Fibroblast of lung (primary cell): ENCODE measurements around the gene MLLT10.
"Not testable (repeated sequence)": the region's sequence is repeated elsewhere in the genome, so short reads cannot be mapped to it uniquely, and the experiment has no call there.

ENCODE experiments used
- EZH2 ChIP-seq: IDR thresholded peaks from 2 replicates; pipeline ENCODE4 v1.5.1; 2012; ENCODE audit warnings: low read length, control low read depth, mild to moderate bottlenecking; ENCODE audit errors: missing control alignments
- TF ChIP-seq, protein P1 (sequence below), 2 donors: IDR thresholded peaks in 1 of 2; conservative IDR thresholded peaks in 1 of 2; 1 replicate in 1 of 2; 2 replicates in 1 of 2; pipeline ENCODE4 v1.5.1; 2011 to 2012; ENCODE audit warnings: low read length in 2 of 2, control low read depth in 1 of 2, inconsistent platforms in 1 of 2, low read depth in 1 of 2, mild to moderate bottlenecking in 1 of 2

DNA sequence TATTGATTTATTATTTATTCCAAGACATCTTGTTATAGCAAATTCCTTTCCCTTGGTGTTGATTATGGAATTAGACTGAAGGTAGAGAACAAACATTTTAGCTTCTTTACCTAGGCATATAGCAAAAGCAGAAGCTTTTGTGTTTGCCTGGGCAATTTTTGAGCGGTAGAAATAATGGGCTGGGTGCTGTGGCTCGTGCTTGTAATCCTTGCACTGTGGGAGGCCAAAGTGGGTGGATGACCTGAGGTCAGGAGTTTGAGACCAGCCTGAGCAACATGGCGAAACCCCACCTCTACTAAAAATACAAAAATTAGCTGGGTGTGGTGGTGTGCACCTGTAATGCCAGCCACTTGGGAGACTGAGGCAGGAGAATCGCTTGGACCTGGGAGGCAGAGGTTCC, 6.7 kb downstream of the MLLT10 start:
- TF ChIP-seq, protein P1, sequence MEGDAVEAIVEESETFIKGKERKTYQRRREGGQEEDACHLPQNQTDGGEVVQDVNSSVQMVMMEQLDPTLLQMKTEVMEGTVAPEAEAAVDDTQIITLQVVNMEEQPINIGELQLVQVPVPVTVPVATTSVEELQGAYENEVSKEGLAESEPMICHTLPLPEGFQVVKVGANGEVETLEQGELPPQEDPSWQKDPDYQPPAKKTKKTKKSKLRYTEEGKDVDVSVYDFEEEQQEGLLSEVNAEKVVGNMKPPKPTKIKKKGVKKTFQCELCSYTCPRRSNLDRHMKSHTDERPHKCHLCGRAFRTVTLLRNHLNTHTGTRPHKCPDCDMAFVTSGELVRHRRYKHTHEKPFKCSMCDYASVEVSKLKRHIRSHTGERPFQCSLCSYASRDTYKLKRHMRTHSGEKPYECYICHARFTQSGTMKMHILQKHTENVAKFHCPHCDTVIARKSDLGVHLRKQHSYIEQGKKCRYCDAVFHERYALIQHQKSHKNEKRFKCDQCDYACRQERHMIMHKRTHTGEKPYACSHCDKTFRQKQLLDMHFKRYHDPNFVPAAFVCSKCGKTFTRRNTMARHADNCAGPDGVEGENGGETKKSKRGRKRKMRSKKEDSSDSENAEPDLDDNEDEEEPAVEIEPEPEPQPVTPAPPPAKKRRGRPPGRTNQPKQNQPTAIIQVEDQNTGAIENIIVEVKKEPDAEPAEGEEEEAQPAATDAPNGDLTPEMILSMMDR (conservative IDR thresholded peaks at IDR 0.05 in 1 of 2, IDR thresholded peaks at IDR 0.05 in 1 of 2; ENCODE audit: low read depth in 1 of 2, low read length in 2 of 2), result not testable (repeated sequence)
- not testable (repeated sequence) for TF ChIP-seq EZH2
